SU-DHL-6 (cell line): ENCODE results near the gene TRPM7.
"Not testable (repeated sequence)": the region's sequence is repeated elsewhere in the genome, so short reads cannot be mapped to it uniquely, and the experiment has no call there.

Experiments used
- H2AFZ ChIP-seq: fragments of 200-600 bp; sonication (generic); 2 replicates; pipeline ENCODE4 v1.6.1; 2014; ENCODE audit warnings: low read depth, mild to moderate bottlenecking, moderate library complexity, mixed read lengths, antibody characterized with exemption, low read length; ENCODE audit not compliant: severe bottlenecking
- H3F3A ChIP-seq: fragments of 200-600 bp; shearing (Covaris generic); 2 replicates; pipeline ENCODE4 v1.6.0; 2016; ENCODE audit warnings: antibody characterized with exemption, mild to moderate bottlenecking; ENCODE audit not compliant: insufficient read depth
- H3K27ac ChIP-seq: fragments of 200-600 bp; sonication (generic); 2 replicates; pipeline ENCODE4 v1.5.1; 2016; ENCODE audit warnings: low read depth, mild to moderate bottlenecking, low read length, moderate library complexity, mixed read lengths
- H3K27me3 ChIP-seq: fragments of 200-600 bp; sonication (generic), shearing (Covaris generic); 2 replicates; pipeline ENCODE4 v1.6.0; 2014; ENCODE audit warnings: mild to moderate bottlenecking, low read length
- H3K36me3 ChIP-seq: fragments of 200-600 bp; sonication (generic); 2 replicates; pipeline ENCODE4 v1.6.1; 2014; ENCODE audit warnings: mild to moderate bottlenecking, low read length, mixed read lengths
- H3K4me2 ChIP-seq: fragments of 300-600, 200-600 bp; shearing (Covaris generic), sonication (generic); 2 replicates; pipeline ENCODE4 v1.6.0; 2014; ENCODE audit warnings: low read length, low read depth, mild to moderate bottlenecking; ENCODE audit not compliant: poor library complexity, severe bottlenecking
- H3K4me3 ChIP-seq: fragments of 200-600 bp; sonication (generic); 2 replicates; pipeline ENCODE4 v1.5.1; 2014; ENCODE audit warnings: antibody characterized with exemption, low read length, mild to moderate bottlenecking, mixed read lengths; ENCODE audit not compliant: insufficient read depth, poor library complexity, severe bottlenecking
- H3K79me2 ChIP-seq: fragments of 200-600 bp; sonication (generic); 2 replicates; pipeline ENCODE4 v1.6.1; 2014; ENCODE audit warnings: mild to moderate bottlenecking, low read length, moderate library complexity; ENCODE audit not compliant: insufficient read depth
- H3K9ac ChIP-seq: fragments of 200-600 bp; sonication (generic); 2 replicates; pipeline ENCODE4 v1.7.0; 2014; ENCODE audit warnings: mild to moderate bottlenecking, low read length
- H3K9me2 ChIP-seq: fragments of 200-600 bp; sonication (generic); replicated peaks from 2 replicates; pipeline ENCODE4 v1.6.1; 2014; ENCODE audit warnings: low read length; ENCODE audit not compliant: insufficient read depth
- H3K9me3 ChIP-seq: fragments of 200-600 bp; sonication (generic); 2 replicates; pipeline ENCODE4 v1.6.1; 2014; ENCODE audit warnings: low read length, mixed read lengths; ENCODE audit not compliant: insufficient read depth
- H4K20me1 ChIP-seq: fragments of 200-600 bp; sonication (generic); 2 replicates; pipeline ENCODE4 v1.6.1; 2014; ENCODE audit warnings: low read depth, mild to moderate bottlenecking, antibody characterized with exemption, low read length, moderate library complexity, mixed read lengths
- CTCF ChIP-seq: fragments of 200-600 bp; sonication (generic); IDR thresholded peaks from one replicate; pipeline ENCODE4 v1.5.1; 2017; ENCODE audit warnings: antibody characterized with exemption, mild to moderate bottlenecking, low read length, moderate library complexity; ENCODE audit not compliant: insufficient read depth, poor library complexity, severe bottlenecking
- EZH2phosphoT487 ChIP-seq: fragments of 200-600 bp; sonication (generic), shearing (Covaris generic); conservative IDR thresholded peaks from 2 replicates; pipeline ENCODE4 v1.6.1; 2018; ENCODE audit warnings: mild to moderate bottlenecking, antibody characterized with exemption, low read length, moderate library complexity, mixed read lengths

The TRPM7 gene

GRCh38 chr15:50577492-50577891 lies 109.1 kb downstream of the TRPM7 start:
- Histone ChIP-seq H4K20me1 (no peaks in the 10 kb centered on the region; the same call in 1 of the 2 replicates), H3K36me3 (peaks cover 27% of the 10 kb centered on the region; the same call in 1 of the 2 replicates), H3K79me2 (no peaks in the 10 kb centered on the region), H2AFZ (no peak overlapping the region), H3K27me3 (no peaks in the 10 kb centered on the region), H3K9me2 (no peaks in the 10 kb centered on the region), H3K27ac (no peak overlapping the region), H3K4me3 (no peak overlapping the region), H3K9me3 (no peaks in the 10 kb centered on the region), H3K4me2 (no peak overlapping the region), H3K9ac (no peak overlapping the region), H3F3A (peaks cover under 1% of the 10 kb centered on the region; the same call in 1 of the 2 replicates)
- TF ChIP-seq CTCF, result no peak
- TF ChIP-seq EZH2phosphoT487, result no peak

DNA sequence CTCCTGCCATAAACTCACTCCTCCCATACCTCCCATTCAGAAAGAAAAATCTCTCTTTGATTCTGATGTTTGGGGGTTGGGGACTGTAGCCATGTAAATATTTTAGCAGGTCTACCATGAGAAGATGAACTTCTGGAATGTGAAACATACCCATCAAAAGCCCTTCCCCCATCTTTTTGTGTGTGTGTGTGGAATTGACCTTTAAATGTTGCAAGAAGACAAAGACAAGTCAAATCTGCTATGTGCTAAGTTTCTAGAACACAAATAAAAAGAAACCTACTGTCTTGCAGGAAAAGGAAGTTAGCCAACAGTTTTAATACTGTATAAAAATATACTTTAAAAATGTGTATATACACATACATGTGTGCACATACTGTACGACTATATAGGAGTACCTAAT lies 110.4 kb downstream of the TRPM7 start:
- Histone ChIP-seq H3K4me2 (no peak overlapping the region), H3K4me3 (no peak overlapping the region), H3K27ac (no peak overlapping the region), H3K79me2 (no peaks in the 10 kb centered on the region), H3K36me3 (peaks cover 24% of the 10 kb centered on the region; the same call in 1 of the 2 replicates), H3K9ac (no peak overlapping the region), H3K27me3 (no peaks in the 10 kb centered on the region), H4K20me1 (no peaks in the 10 kb centered on the region; the same call in 1 of the 2 replicates), H2AFZ (no peak overlapping the region), H3F3A (peaks cover 5% of the 10 kb centered on the region; the same call in 1 of the 2 replicates), H3K9me2 (no peaks in the 10 kb centered on the region), H3K9me3 (no peaks in the 10 kb centered on the region)
- TF ChIP-seq CTCF, result no peak
- TF ChIP-seq EZH2phosphoT487, result no peak

GRCh38 chr15:50573842-50574241 lies 112.8 kb downstream of the TRPM7 start:
- not testable (repeated sequence) for H3F3A ChIP-seq, H2AFZ ChIP-seq, H3K27ac ChIP-seq, H3K9me2 ChIP-seq, H4K20me1 ChIP-seq, H3K4me2 ChIP-seq, H3K79me2 ChIP-seq, H3K27me3 ChIP-seq, H3K9ac ChIP-seq, H3K9me3 ChIP-seq, H3K4me3 ChIP-seq
- H3K36me3 ChIP-seq, result peaks cover 36% of the 10 kb centered on the region; the same call in 1 of the 2 replicates

GRCh38 chr15:50563756-50564155 lies 122.8 kb downstream of the TRPM7 start:
- H2AFZ ChIP-seq, result no peak overlapping the region
- H3F3A ChIP-seq, result 0 out of 2 replicates have a peak, but pooled peaks cover 3% of the 10 kb centered on the region
- no peak overlapping the region for H3K4me3 ChIP-seq
- TF ChIP-seq CTCF, result no peak
- no peak for TF ChIP-seq EZH2phosphoT487
- H3K27me3 ChIP-seq, result no peaks in the 10 kb centered on the region
- H3K9ac ChIP-seq, result no peak overlapping the region
- H3K9me2 ChIP-seq, result no peaks in the 10 kb centered on the region
- no peak overlapping the region for H3K4me2 ChIP-seq
- no peak overlapping the region for H3K27ac ChIP-seq
- no peaks in the 10 kb centered on the region for H3K9me3 ChIP-seq
- no peaks in the 10 kb centered on the region for H4K20me1 ChIP-seq
- 0 out of 2 replicates have a peak, but pooled peaks cover 3% of the 10 kb centered on the region for H3K79me2 ChIP-seq
- H3K36me3 ChIP-seq, result peaks cover 21% of the 10 kb centered on the region
